H1 (cell line): ENCODE results near the gene RPL26. TPM values are rescaled to one million over a fixed set of nuclear protein-coding genes. Genes with fewer than 3 reads are reported as not detected.

ENCODE experiments used
- CHD2 ChIP-seq: IDR thresholded peaks from 2 replicates; pipeline ENCODE4 v1.6.1; 2012; ENCODE audit warnings: low read length, improper control_type of control experiment
- RFX5 ChIP-seq: IDR thresholded peaks from 2 replicates; pipeline ENCODE4 v1.6.1; 2011; ENCODE audit warnings: low read depth, low read length, improper control_type of control experiment, borderline replicate concordance
- polyA plus RNA-seq, 7 experiments: library from polyadenylated mRNA; depleted of rRNA in 3 of 7; stranded (reverse) in 5 of 7; unstranded in 2 of 7; fragments of >200 nt in 5 of 7; fragments of 200-250 nt in 2 of 7; gene quantifications; 1 replicate in 5 of 7; 2 replicates in 1 of 7; 4 replicates in 1 of 7; pipeline versions ENCODE4 v1.2.1 to v1.2.3, GENCODE V29; 2011 to 2013; ENCODE audit warnings: missing spikeins in 2 of 7, mixed read lengths in 2 of 7
- total RNA-seq: library from RNA; stranded (reverse); fragmentation: NEBNext Ultra II Directional; extraction: Animal tissue kit (Norgen Biotek cat#: 25700); gene quantifications from 2 replicates; pipeline ENCODE4 v1.2.1, GENCODE V29; 2021
- TF ChIP-seq, protein P1 (sequence below): fragments of 300-600 bp; sonication (generic); IDR thresholded peaks from 2 replicates; pipeline ENCODE4 v1.7.1; 2012; ENCODE audit warnings: low read length, moderate library complexity, mild to moderate bottlenecking, inconsistent platforms; ENCODE audit not compliant: insufficient replicate concordance

Gene RPL26
- total and polyA plus RNA-seq, 2 of the 8 experiments (the other 6 are each of a cell fraction or from before 2014, with no cell fraction given), result 1,963 to 2,554 TPM

DNA sequence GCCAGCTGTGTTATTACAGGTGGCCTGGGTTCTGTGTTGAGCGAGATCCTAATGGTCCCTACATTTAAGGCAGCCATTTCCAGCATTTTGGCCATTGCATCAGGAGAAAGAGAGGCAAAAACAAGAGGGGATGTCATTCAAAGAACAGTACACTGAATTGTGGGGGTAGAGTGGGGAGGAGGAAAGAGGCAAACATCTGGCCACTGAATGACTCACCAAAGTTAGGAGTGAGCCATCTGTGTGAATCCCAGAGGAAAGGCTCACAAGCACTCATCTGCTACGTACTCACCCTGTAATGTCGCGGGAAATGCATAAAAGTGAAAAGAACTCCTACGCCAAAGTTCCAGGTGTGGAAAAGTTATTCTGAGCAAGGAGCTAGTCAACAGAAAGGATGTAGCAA lies 23.2 kb downstream of the RPL26 start (continued):
- TF ChIP-seq, protein P1, sequence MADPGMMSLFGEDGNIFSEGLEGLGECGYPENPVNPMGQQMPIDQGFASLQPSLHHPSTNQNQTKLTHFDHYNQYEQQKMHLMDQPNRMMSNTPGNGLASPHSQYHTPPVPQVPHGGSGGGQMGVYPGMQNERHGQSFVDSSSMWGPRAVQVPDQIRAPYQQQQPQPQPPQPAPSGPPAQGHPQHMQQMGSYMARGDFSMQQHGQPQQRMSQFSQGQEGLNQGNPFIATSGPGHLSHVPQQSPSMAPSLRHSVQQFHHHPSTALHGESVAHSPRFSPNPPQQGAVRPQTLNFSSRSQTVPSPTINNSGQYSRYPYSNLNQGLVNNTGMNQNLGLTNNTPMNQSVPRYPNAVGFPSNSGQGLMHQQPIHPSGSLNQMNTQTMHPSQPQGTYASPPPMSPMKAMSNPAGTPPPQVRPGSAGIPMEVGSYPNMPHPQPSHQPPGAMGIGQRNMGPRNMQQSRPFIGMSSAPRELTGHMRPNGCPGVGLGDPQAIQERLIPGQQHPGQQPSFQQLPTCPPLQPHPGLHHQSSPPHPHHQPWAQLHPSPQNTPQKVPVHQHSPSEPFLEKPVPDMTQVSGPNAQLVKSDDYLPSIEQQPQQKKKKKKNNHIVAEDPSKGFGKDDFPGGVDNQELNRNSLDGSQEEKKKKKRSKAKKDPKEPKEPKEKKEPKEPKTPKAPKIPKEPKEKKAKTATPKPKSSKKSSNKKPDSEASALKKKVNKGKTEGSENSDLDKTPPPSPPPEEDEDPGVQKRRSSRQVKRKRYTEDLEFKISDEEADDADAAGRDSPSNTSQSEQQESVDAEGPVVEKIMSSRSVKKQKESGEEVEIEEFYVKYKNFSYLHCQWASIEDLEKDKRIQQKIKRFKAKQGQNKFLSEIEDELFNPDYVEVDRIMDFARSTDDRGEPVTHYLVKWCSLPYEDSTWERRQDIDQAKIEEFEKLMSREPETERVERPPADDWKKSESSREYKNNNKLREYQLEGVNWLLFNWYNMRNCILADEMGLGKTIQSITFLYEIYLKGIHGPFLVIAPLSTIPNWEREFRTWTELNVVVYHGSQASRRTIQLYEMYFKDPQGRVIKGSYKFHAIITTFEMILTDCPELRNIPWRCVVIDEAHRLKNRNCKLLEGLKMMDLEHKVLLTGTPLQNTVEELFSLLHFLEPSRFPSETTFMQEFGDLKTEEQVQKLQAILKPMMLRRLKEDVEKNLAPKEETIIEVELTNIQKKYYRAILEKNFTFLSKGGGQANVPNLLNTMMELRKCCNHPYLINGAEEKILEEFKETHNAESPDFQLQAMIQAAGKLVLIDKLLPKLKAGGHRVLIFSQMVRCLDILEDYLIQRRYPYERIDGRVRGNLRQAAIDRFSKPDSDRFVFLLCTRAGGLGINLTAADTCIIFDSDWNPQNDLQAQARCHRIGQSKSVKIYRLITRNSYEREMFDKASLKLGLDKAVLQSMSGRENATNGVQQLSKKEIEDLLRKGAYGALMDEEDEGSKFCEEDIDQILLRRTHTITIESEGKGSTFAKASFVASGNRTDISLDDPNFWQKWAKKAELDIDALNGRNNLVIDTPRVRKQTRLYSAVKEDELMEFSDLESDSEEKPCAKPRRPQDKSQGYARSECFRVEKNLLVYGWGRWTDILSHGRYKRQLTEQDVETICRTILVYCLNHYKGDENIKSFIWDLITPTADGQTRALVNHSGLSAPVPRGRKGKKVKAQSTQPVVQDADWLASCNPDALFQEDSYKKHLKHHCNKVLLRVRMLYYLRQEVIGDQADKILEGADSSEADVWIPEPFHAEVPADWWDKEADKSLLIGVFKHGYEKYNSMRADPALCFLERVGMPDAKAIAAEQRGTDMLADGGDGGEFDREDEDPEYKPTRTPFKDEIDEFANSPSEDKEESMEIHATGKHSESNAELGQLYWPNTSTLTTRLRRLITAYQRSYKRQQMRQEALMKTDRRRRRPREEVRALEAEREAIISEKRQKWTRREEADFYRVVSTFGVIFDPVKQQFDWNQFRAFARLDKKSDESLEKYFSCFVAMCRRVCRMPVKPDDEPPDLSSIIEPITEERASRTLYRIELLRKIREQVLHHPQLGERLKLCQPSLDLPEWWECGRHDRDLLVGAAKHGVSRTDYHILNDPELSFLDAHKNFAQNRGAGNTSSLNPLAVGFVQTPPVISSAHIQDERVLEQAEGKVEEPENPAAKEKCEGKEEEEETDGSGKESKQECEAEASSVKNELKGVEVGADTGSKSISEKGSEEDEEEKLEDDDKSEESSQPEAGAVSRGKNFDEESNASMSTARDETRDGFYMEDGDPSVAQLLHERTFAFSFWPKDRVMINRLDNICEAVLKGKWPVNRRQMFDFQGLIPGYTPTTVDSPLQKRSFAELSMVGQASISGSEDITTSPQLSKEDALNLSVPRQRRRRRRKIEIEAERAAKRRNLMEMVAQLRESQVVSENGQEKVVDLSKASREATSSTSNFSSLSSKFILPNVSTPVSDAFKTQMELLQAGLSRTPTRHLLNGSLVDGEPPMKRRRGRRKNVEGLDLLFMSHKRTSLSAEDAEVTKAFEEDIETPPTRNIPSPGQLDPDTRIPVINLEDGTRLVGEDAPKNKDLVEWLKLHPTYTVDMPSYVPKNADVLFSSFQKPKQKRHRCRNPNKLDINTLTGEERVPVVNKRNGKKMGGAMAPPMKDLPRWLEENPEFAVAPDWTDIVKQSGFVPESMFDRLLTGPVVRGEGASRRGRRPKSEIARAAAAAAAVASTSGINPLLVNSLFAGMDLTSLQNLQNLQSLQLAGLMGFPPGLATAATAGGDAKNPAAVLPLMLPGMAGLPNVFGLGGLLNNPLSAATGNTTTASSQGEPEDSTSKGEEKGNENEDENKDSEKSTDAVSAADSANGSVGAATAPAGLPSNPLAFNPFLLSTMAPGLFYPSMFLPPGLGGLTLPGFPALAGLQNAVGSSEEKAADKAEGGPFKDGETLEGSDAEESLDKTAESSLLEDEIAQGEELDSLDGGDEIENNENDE, result no peak
- TF ChIP-seq CHD2, result no peak
- no peak for TF ChIP-seq RFX5
